ENCODE measurements around the gene OLFM1.
"Not testable (repeated sequence)": the region's sequence is repeated elsewhere in the genome, so short reads cannot be mapped to it uniquely, and the experiment has no call there.

The OLFM1 gene

GRCh38 chr9:135157856-135158563 is 70.5 kb downstream of the OLFM1 start:
- no peak for DNase-seq

GRCh38 chr9:135158564-135158937 is 71.1 kb downstream of the OLFM1 start:
- DNase-seq, result no peak

GRCh38 chr9:135159801-135160200 is 72.3 kb downstream of the OLFM1 start:
- DNase-seq, result no peak

GRCh38 chr9:135160862-135161261 is 73.4 kb downstream of the OLFM1 start:
- no peak for DNase-seq

GRCh38 chr9:135162599-135162998 is 75.1 kb downstream of the OLFM1 start:
- DNase-seq, result not testable (repeated sequence)

GRCh38 chr9:135163023-135163780 is 75.7 kb downstream of the OLFM1 start:
- DNase-seq, result no peak

GRCh38 chr9:135164036-135164435 is 76.6 kb downstream of the OLFM1 start:
- DNase-seq, result no peak

- no peak for DNase-seq
These were observed 77.7 kb downstream of the OLFM1 start for GRCh38 chr9:135165003-135165711.

- no peak for DNase-seq
These were observed 78.5 kb downstream of the OLFM1 start for GRCh38 chr9:135165756-135166519.

- DNase-seq, result no peak
These were observed 79.1 kb downstream of the OLFM1 start for GRCh38 chr9:135166565-135166964.

GRCh38 chr9:135167356-135167755 is 79.9 kb downstream of the OLFM1 start:
- no peak for DNase-seq

- DNase-seq, result no peak
These were observed 80.6 kb downstream of the OLFM1 start for GRCh38 chr9:135167849-135168655.

GRCh38 chr9:135169709-135170226 is 82.3 kb downstream of the OLFM1 start:
- DNase-seq, result no peak

- no peak for DNase-seq
These were observed 83.1 kb downstream of the OLFM1 start for GRCh38 chr9:135170535-135170934.
